SW 1271 (cell line): Measurements from ENCODE around the gene KIAA0753.
"Not testable (repeated sequence)": the region's sequence is repeated elsewhere in the genome, so short reads cannot be mapped to it uniquely, and the experiment has no call there.

Experiments
- DNase-seq, 2 experiments: peaks; one replicate each; lab custom pipeline; 2025; lab: John Stamatoyannopoulos, UW

KIAA0753 gene

DNA sequence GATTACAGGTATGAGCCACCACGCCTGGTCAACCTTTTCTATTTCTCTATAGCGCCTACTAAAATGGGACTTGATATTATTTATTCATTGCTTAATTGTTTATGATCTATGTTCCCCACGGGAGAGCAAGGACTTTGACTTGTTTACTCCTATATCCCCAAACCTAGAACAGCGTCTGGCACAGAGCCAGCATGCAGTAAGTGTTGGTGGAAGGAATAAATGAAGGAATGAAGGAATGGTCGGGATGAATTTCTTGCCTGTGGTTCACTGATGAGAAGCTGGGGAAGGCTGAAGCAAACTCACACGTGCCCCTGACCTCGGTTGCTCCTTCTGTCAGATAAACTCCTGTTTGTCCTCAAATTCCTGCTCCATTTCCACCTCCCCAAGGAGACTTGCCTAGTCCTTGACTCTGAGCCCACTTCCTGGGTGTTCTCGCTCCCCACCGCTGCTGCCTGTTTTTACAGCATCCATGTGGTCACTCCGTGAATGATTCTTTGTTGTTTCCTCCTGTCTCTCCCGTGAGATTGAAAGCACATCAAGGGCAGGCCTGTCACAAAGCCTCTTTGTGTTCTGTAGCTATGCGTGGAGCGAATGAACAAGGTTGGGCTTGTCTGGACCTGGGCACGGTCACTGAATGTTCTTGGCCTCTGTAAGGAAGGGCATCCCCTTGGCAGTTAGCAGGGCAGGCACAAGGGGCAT, 28.4 kb upstream of the KIAA0753 start:
- DNase-seq: no peak

DNA sequence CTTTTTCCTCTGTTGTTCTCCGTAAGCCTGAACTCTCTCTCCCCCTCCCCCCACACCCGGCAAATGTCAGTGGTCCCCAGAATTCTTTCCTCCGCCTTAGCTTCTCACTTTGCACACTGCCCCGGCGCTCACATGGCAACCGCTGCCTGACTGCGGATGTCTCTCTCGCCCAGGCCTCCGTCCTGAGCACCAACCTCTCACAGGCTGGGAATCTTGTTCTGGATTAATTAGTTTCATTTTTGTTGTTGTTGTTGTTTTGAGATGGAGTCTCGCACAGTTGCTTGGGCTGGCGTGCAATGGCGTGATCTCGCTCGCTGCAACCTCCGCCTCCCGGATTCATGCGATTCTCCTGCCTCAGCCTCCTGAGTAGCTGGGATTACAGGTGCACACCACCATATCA, 27.7 kb upstream of the KIAA0753 start:
- no peak for DNase-seq

DNA sequence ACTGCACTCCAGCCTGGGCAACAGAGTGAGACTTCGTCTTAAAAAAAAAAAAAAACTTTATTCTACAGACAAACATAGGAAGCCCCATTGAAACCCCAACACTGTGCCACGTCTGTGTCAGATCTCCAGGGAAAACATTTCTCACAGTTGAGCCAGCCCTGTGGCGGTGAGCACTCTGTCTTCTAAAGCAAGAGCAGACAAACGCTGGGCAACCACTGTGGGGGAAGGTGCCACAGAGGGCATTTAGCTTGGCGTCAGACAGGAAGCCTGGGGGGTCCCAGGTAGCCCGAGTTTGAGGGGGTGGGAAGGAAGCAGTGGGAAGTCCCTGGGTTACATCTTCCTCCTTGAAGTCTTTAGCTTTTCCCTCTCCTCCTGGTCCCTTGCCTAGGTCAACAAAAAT, 27.0 kb upstream of the KIAA0753 start:
- no peak for DNase-seq

DNA sequence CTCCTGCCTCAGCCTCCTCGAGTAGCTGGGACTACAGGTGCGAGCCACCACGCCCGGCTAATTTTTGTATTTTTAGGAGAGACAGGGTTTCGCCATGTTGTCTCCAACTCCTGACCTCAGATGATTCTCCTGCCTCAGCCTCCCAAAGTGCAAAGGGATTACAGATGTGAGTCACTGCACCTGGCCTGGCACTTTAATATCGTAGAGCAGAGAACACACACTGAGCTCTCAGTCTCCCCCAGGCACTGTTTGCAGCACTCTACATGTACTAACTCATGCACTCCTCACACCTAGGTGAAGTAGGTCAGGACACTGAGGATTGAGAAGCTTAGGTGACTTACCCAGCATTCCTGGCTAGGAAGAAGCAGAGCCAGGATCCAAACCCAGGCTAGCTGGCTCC, 26.0 kb upstream of the KIAA0753 start:
- DNase-seq: no peak

DNA sequence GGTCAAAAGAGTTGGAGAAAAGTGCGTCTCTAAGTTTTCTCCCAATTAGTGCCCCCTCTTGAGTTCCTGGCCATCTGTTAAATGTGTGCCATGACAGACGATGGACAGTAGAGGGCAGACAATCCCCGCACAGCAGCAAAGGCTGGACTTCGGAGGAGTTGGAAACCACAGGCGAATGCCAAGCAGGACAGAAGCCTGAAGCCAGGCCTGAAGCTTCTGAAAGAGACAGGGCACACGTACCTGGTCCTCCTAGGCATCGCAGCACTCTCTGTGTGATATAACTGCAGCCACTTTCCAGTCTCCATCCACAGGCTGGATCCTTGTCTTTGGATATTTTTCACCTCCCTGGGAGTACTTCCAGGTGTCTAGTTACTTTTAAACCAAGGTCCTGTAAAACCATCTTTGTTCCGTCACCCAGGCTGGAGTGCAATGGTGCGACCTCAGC, 25.6 kb upstream of the KIAA0753 start:
- DNase-seq: peak; percentile 16 to 71

DNA sequence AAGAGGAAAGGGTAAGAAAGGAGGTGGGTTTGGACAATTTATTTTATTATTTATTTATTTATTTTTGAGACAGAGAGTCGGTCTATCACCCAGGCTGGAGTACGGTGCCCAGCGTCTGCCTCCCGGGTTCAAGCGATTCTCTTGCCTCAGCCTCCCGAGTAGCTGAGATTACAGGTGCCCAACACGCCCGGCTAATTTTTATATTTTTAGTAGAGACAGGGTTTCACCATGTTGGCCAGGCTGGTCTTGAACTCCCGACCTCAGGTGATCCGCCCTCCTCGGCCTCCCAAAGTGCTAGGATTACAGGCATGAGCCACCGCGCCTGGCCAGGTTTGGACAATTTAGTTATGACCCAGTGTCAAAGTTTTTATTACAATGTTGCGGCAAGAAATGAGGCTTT, 22.7 kb upstream of the KIAA0753 start:
- not testable (repeated sequence) for DNase-seq

DNA sequence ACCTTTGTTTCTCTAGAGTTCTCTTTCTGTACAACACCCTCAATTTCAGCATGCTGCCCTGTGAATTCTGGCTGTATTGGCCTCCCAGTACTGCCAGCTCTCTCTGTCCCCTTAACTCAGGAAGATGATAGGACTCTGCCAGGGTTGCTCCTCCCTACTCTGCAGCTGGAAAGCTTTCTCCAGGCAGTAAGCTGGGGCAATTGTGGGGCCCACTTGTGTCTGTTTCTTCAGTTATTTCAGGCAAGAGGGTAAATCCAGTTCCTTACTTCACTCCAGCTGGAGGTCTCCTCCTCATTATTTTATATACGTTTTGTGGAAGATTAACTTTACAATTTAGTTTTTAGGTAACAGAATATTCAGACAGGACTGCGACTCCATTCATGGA, 20.9 kb upstream of the KIAA0753 start:
- no peak for DNase-seq

DNA sequence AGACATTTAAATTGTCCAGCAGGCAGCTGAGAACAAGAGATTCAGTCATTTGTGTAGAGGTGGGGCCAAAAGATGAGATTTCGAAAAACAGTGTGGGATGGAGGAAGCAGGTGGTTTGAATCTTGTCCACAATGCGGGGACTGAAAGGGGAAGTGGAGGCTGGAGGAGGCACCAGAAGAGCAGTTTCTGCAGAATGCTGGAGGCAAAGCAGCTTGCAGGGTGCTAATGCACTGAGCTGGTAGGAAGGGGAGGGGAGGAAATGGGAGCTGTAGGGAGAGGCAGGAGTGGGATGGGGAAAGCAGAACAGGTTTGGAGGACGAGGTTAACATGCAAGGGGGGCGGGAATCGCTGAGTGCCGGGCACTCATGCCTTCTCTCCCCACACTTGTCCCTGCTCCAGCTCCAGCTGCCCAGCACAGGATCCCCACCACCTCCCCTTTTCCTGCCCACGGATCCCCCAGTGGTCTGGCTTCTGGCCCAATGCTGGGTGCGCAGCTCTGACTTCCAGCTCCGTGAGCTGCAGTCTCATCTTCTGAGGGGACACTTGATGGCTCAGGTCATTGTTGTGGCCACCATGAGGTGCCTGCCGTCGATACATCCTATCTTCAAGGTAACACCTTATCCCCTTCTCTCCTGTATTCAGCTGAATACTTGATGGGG, 20.4 kb upstream of the KIAA0753 start:
- DNase-seq: no peak

DNA sequence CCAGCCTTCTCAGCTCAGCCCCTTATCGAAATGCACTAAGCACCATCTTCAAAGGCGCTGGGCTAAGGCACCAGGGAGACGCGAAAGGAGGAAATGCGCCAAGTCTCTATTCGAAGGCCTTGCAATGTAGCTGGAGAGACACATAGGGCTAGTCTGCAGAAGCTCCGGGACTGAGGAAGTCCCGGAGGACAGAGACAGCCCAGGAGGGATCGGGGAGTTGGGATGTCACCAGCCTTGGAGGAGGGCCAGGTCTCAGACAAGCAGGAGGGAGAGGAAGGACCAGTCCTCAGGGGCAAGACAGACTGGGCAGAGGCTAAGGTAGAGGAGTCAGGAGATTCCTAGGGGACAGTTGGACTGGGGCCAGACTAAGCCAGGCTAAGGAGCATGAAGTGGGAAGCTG, 19.6 kb upstream of the KIAA0753 start:
- no peak for DNase-seq

DNA sequence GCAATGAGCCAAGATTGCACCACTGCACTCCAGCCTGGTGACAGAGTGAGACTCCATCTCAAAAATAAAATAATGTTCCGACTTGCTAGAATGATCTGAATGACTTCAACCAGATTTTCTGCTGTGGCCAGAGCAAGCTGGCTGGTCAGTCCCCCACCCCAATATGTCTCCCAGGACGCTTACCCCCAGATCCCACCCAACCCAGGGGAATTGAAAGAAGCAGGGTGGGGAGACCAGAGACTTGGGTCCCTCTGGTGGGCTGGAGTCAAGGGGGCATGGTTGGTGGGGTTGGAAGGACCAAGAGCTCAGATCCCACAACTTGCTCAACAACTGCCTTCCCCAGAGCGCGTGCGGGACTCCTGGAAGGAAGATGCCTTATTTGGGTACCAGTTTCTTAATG, 17.9 kb upstream of the KIAA0753 start:
- not testable (repeated sequence) for DNase-seq

DNA sequence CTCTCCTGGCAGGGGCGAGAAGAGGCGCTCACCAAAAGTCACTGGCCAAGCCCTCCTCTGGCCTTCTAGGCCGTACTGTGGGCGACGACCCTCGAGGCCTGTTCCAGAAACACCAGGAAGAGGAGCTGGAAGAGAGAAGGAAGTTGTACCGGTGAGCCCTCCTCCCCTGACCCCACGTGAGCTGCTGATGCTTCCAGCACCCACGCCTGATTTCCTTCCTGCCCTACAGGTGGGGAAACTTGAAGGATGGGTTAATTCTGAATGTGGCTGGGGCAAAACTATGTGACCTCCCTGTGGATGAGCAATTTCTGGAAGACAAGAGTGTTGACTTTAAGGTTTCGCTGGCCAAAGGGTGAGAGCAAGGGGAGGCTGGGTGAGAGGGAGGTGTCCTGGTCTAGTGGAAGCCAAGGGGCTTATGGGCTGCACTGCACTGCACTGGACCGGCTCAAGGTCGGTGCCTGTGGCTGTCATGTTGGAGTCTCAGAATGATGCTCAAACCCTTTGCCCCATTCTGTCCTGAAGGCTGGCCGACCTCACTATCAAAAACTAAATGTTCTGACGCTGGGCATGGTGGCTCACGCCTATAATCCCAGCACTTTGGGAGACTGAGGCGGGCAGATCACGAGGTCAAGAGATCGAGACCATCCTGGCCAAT, 17.2 kb upstream of the KIAA0753 start:
- no peak for DNase-seq

DNA sequence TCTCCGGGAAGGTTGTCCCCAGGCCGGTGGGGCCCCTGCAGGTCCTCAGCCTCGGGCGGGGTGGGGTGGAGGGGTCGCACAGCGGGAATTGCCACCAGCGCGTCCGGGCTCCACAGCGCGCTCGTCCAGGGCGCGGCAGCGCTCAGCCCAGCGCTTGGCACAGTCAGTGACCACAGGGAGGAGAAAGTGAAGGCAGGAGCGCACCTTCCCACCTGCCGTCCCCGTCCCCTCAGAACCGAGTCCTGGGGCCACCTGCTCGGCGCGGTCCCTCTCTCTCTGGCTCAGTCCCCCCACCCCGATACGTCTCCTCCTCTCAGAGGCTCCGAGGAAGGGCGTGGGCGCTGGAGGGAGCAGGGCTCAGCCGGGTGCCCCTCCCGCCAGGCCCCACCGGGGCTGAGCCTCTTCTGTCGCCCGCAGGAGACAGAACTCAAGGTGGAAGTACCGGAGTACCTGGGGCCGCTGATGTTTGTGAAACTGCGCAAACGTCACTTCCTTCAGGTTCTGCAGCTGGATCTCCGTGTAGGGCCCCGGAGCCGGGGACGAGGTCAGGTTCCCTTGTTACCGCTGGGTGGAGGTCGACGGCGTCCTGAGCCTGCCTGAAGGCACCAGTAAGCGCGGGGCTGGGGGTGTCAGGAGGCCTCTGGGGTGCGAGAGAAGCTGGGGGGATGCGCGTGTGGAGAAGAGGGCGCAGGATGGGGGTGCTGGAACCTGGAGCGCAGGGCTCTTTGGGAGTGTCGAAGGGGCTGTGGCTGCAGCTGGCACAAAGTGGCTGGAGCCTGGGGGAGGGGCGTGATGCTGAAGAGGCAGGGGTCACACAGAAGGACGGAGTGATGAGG, 16.5 kb upstream of the KIAA0753 start:
- DNase-seq: not testable (repeated sequence)

DNA sequence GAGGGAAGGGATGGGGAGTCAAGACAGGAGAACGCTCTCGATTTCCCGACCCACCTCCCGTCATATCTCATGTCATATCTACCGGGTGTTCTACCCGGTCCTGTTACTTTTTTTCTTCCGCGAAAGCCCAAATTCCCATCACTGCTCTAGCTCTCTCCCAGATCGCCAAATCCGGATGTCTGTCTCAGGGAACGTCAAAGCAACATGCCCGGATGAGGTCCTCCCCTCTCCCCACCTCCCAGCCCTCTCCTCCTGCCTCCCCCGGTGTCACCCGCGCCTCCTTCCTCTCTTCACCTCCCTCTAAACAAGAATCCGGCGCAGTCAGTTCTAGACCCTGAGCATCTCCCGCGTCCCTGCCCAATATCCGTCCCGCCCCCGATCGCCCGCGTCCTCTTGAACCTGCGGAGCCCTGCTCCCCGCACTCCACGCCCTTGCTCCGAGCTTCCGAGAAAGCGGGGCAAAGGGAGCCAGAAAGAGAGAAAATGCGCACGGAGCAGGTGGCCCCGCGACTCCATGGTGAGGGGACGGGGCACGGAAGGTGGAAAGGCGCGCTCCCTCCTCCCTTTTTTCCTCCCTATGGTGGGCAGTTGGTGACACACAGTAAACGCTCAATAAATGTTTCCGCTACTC, 15.3 kb upstream of the KIAA0753 start:
- not testable (repeated sequence) for DNase-seq

DNA sequence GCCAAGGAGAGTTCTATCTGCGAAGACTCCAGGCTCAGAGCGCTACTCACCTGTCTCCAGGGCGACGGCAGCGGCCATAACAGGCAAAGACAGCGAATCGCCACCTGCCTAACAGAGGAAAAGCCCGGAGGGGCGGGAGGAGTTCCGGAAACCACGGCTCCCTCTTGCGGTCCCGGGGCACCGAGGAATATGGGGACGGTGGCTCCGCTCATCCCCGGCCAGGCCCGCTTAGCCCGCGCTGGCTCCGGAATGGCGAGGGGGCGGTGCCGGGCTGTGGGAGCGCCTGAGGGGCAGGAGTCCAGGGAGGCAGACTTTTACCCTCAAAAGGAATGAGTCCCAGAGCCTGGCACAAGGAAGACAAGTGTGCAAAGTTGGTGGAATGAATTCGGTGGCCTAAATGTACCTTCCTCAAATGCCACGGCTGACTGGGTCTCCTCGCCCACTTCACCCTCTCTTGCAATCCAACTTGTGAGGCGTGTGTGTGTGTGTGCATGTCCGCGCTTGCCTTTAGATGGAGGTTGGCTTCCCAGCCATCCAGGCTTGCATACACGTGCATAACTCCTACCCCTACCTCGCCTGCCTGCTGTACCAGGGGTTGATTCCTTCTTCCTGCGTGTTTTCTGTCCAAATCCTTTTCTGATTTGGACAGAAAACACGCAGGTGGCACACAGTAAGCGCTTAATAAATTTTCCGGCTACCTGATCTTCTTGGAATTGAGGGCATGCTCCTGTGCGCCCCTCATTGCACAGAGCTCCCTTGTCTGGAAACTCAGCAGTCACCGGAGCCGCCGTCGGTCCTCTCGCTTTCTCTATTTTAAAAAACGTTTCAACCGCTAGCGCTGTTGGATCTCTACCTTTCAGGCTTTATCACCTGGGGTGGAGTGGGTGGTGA, 14.6 kb upstream of the KIAA0753 start:
- no peak for DNase-seq

DNA sequence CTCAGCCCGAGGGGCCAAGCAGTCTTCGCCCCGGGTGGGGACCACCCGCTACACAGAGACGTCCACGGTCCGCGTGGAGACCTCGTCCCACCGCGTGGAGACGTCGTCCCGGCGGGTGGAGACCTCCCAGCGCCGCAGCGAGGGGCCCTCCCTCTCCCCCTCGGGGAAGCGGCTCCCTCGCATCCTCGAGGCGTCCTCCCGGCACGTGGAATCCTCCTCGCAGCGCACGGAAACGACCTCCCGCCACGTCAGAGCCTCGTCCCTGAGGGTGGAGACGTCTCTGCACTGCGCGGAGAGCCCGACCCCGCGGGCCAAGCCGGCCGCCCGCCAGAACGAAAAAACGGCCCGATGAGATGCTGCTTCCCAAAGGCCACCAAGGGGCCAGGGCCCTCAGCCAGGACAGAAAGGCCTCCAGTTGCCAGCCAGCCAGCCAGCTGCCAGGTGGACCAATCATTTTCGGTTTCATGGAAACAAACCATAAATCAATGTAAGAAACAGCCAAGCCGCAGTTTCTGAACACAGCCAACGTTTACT, 11.5 kb upstream of the KIAA0753 start:
- DNase-seq: no peak

DNA sequence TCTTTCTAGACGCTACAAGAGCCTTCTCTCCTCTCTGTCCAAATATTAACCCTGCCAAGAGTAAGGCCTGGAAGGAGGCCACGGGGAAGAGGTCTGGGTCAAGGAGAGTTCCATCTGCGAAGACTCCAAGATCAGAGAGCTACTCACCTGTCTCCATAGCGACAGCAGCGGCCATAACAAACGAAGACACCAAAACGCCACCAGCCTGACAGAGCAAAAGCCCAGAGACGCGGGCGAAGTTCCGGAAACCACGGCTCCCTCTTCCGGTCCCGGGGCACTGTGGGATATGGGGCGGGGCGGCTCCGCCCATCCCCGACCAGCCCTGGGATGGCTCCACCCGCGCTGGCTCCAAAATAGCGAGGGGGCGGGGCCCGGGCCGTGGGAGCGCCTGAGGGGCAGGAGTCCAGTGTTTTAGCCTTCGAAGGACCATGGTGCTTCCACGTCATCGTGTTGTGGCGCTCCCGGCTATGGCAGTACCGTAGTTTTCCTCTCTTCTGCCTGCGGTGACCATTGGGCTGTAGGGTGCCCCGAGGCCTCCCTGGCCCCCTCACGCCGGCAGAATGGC, 10.9 kb upstream of the KIAA0753 start, which contains the start of the genes C17orf100 and MED31:
Gene C17orf100 (plus strand): TSS at position 409 of the 565 bp plus-strand sequence. CDS start 152 bp downstream, at position 561.
Gene MED31 (minus strand): TSS at position 252 of the 565 bp plus-strand sequence. CDS start 77 bp downstream, at position 175.
- peak; percentile 84 to 92 for DNase-seq

DNA sequence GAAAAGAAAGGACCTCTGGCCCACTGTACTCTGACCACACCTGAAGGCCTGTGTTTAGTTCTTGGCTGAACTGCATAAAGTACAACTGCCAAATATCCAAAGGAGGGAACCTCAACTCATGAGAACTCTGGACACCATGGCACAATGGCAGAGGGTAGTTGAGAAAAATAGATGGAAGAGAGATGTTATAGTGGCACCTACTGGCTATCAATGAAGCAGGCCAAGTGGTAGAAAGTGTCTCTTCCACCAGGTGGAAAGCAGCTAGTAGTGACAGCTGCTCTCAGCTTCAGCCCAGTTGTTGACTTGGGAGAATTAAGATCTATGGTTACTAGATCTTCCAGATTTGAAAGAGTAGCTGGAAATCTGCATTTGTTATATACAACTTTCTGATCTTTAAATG, 7.7 kb upstream of the KIAA0753 start:
- peak in 1 of 2 experiments; percentile 46 for DNase-seq

DNA sequence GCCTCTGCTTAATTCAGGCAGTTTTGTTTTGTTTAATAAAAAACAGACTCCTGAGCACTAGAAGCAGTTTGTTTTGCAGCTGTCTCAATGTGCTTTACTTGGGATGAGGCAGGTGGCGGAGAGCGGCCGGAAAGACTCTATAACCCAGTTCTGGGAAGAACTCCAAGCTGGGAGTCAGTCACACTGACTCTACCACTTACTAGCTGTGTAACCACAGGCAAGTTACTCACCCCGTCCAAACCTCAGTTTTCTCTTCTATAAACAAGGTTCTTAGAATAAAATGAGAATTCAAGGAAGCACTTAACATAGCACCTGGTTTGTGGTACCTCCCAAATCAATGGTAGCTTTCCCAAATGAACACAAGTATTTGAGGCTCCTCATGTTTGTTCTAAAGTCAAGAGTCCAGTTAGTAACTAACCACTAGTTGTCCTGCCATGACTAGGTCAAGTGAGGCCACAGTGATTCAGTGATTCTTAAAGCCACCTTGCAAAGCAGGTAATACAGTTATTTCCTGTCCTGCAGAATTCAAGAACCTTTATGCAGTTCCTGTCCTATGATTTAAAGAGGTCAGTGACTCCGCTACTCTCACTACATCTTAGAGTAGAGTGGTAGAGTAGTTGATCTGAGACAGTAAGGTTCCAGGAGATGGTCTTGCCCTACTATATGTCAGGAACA, 3.1 kb upstream of the KIAA0753 start:
- DNase-seq: no peak

DNA sequence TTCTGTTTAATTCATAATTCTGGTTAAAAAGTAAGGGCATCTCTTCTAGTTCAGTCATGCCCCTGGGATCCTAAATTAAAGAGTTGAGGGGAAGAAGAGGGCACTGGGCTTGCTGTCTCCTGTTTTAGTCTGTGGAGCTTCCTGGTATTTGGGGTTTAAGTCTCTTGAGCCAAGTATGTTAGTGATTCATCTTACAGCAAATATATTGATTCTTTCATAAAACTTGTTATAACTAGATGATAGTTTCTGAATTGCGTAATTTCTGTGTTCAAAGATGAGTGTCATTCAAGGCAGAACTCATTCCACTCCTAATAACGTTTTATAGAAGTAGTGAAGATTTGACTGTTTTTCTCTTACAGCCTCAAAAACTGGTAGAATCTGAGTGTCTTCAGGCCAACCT, 2.1 kb upstream of the KIAA0753 start:
- no peak for DNase-seq
